ENCODE results near the gene STK31. TPM values are rescaled to one million over a fixed set of nuclear protein-coding genes. Genes with fewer than 3 reads are reported as not detected.
"Not testable (repeated sequence)": the region's sequence is repeated elsewhere in the genome, so short reads cannot be mapped to it uniquely, and the experiment has no call there.

Gene STK31
- total and polyA plus RNA-seq, 7 donors = 0.16 to 0.54 (median 0.23) TPM; not detected in 4

DNA sequence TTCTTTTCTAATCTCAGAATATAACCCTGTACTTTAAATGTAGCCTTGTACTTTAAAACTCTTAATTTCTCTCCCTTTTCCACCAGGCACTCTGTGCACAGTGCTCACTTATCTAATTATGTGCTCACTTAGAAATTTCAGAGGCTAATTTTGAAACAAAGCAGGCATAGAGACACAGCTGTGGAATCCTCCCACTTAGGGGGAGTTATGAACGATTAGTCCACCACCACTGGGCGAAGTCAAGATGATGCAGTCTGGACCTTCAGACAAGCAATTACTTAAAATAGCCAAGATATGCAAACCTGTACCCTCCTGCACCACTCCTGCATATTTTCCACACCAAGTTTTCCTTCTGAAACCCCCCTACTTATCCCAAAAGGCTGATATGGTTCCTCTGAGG lies 143.0 kb downstream of the STK31 start:
- H3K36me3 ChIP-seq = no peaks in the 10 kb centered on the region
- no peaks in the 10 kb centered on the region for H3K9me3 ChIP-seq
- WGBS, 2 donors = 76 to 89% methylated on average over 2 of the region's 2 CpGs
- no peak overlapping the region for H3K27ac ChIP-seq
- no peaks in the 10 kb centered on the region for H3K27me3 ChIP-seq
- intact Hi-C loops (cut with DNase I) = no loop called here
- no peak for DNase-seq
- no peak overlapping the region for H3K4me3 ChIP-seq
- H3K4me1 ChIP-seq = no peaks in the 10 kb centered on the region
- no peak for TF ChIP-seq POLR2A (IDR thresholded peaks at IDR 0.05)
- TF ChIP-seq POLR2AphosphoS5 (IDR thresholded peaks at IDR 0.05) = no peak
- TF ChIP-seq EP300 (IDR thresholded peaks at IDR 0.05) = no peak
- TF ChIP-seq, protein P1, sequence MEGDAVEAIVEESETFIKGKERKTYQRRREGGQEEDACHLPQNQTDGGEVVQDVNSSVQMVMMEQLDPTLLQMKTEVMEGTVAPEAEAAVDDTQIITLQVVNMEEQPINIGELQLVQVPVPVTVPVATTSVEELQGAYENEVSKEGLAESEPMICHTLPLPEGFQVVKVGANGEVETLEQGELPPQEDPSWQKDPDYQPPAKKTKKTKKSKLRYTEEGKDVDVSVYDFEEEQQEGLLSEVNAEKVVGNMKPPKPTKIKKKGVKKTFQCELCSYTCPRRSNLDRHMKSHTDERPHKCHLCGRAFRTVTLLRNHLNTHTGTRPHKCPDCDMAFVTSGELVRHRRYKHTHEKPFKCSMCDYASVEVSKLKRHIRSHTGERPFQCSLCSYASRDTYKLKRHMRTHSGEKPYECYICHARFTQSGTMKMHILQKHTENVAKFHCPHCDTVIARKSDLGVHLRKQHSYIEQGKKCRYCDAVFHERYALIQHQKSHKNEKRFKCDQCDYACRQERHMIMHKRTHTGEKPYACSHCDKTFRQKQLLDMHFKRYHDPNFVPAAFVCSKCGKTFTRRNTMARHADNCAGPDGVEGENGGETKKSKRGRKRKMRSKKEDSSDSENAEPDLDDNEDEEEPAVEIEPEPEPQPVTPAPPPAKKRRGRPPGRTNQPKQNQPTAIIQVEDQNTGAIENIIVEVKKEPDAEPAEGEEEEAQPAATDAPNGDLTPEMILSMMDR (IDR thresholded peaks at IDR 0.05) = no peak

DNA sequence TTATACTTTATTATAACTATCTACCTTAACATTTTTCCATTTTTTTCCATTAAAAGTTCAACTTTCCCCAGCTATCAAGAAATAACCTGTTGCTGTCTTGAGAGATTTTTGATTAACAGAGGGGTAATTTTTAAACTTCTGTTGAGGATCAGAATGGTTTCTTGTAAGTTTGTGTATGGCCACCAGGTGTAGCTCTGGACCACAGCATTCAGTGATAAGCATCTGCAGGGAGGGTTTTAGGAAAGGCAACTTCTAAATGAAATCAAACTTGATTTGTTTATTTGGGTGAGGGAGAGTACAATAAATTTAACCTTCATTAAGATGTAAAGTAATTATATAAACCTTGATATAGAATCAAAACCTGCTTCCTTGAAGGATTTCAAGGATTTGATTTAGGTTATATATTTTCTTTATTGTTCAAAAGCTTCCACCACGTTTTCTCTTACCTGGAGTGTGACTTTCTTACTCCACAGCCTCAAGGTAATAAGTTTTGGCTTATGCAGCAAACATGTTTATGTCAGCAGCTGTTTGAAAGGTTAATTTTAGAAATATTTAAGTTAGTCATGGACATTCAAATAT lies 153.3 kb downstream of the STK31 start:
- Histone ChIP-seq H3K27me3 (no peaks in the 10 kb centered on the region), H3K27ac (no peak overlapping the region), H3K4me1 (no peaks in the 10 kb centered on the region), H3K36me3 (no peaks in the 10 kb centered on the region), H3K9me3 (no peaks in the 10 kb centered on the region), H3K4me3 (no peak overlapping the region)
- DNase-seq = no peak
- TF ChIP-seq EP300 (IDR thresholded peaks at IDR 0.05) (no peak), POLR2AphosphoS5 (IDR thresholded peaks at IDR 0.05) (no peak)
- TF ChIP-seq, protein P1 (IDR thresholded peaks at IDR 0.05) = peak in 3 of 4 experiments; percentile 34 to 47 (median 40)
- 36 to 57% methylated on average over 1 of the region's 1 CpG for WGBS, 2 donors
- intact Hi-C loops (cut with DNase I) = loop anchor here (10.0 kb wide), 1 partner anchor 802 kb away; no protein-coding TSS in a partner anchor

DNA sequence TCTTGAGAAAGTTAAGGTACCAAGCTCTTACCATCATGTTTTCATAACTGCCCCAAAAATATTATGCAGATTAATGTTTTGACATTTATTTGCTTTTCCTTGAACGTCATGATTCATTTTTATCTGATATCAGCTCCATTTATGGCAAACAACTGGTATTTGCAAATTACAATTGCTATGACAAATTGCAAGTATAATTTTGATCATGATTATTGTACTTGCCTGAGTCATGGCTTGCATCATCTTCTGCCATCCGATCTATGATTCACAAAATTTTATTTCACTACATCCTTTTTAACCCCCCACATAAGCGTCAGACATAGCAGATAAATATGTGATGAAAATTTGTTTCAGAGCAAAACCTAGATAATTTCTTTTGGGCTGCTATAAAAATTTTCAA lies 155.0 kb downstream of the STK31 start:
- TF ChIP-seq EP300 (IDR thresholded peaks at IDR 0.05) (no peak), POLR2A (IDR thresholded peaks at IDR 0.05) (no peak), POLR2AphosphoS5 (IDR thresholded peaks at IDR 0.05) (no peak)
- TF ChIP-seq, protein P1 (IDR thresholded peaks at IDR 0.05) = no peak
- DNase-seq = no peak
- H3K27ac ChIP-seq = no peak overlapping the region
- H3K4me1 ChIP-seq = no peaks in the 10 kb centered on the region
- WGBS, 2 donors = 33 to 71% methylated on average over 3 of the region's 3 CpGs
- H3K9me3 ChIP-seq = no peaks in the 10 kb centered on the region
- H3K4me3 ChIP-seq = no peak overlapping the region
- no peaks in the 10 kb centered on the region for H3K27me3 ChIP-seq
- no peaks in the 10 kb centered on the region for H3K36me3 ChIP-seq
- intact Hi-C loops (cut with DNase I) = loop anchor here (10.0 kb wide), 1 partner anchor 800 kb away; no protein-coding TSS in a partner anchor

DNA sequence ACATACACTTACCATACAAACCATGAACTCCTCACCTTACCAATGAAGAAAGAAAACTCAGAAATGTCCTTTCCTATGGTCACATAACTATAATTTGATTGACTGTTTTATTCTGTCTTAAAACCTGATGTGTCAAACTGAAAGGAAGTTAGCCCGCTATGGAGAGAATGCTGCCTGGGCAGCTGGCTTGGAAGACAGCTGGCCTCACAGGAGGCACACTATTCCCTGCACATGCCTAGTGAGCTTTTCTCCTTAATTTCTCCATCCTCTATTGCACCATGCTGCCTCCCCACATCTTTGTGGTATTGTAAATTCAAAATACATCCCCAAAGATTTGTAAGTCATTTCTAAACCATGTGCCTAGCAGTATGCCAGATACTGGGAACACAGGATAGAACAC lies 163.3 kb downstream of the STK31 start:
- intact Hi-C loops (cut with DNase I) = no loop called here
- H3K27ac ChIP-seq = no peak overlapping the region
- WGBS, 2 donors = 70 to 79% methylated on average over 1 of the region's 1 CpG
- no peaks in the 10 kb centered on the region for H3K4me1 ChIP-seq
- no peak for DNase-seq
- no peak for TF ChIP-seq POLR2AphosphoS5 (IDR thresholded peaks at IDR 0.05)
- TF ChIP-seq, protein P1 (IDR thresholded peaks at IDR 0.05) = no peak
- TF ChIP-seq POLR2A (IDR thresholded peaks at IDR 0.05) = no peak
- no peak for TF ChIP-seq EP300 (IDR thresholded peaks at IDR 0.05)
- H3K27me3 ChIP-seq = no peaks in the 10 kb centered on the region
- H3K9me3 ChIP-seq = no peaks in the 10 kb centered on the region
- H3K4me3 ChIP-seq = no peak overlapping the region
- no peaks in the 10 kb centered on the region for H3K36me3 ChIP-seq

DNA sequence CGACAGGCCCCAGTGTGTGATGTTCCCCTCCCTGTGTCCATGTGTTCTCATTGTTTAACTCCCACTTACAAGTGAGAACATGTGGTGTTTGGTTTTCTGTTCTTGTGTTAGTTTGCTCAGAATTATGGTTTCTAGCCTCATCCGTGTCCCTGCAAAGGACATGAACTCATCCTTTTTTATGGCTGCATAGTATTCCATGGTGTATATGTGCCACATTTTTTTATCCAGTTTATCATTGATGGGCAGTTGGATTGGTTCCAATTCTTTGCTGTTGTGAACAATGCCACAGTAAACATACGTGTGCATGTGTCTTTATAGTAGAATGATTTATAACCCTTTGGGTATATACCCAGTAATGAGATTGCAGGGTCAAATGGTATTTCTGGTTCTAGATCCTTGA lies 166.5 kb downstream of the STK31 start:
- H3K27ac ChIP-seq; DNase-seq; H3K36me3 ChIP-seq; H3K9me3 ChIP-seq; intact Hi-C loops (cut with DNase I); H3K4me1 ChIP-seq; H3K4me3 ChIP-seq; H3K27me3 ChIP-seq: not testable (repeated sequence)
- 74 to 75% methylated on average over 3 of the region's 3 CpGs for WGBS, 2 donors

Other genes starting within 250 kb of the STK31 start
- 1 to 10 TPM in 3 of 4 donors, under 1 TPM in 1; under 0.01 to 1.9 (median 1.4) TPM for gene IGF2BP3, start 239.7 kb upstream of the STK31 start, total RNA-seq
- gene IGF2BP3, start 239.7 kb upstream of the STK31 start, polyA plus RNA-seq = 1 to 10 TPM in 1 of 3 donors, not detected in 2; 1.2 TPM
- gene TRA2A, start 178.2 kb upstream of the STK31 start, total RNA-seq = 10 to 100 TPM; 37.0 to 84.5 (median 42.2) TPM
- gene TRA2A, start 178.2 kb upstream of the STK31 start, polyA plus RNA-seq = 10 to 100 TPM; 34.2 to 57.7 (median 46.9) TPM
- 10 to 100 TPM; 11.1 to 25.0 (median 14.7) TPM for gene CCDC126, start 112.8 kb upstream of the STK31 start, total RNA-seq
- 1 to 10 TPM; 5.0 to 5.8 (median 5.4) TPM for gene CCDC126, start 112.8 kb upstream of the STK31 start, polyA plus RNA-seq
- gene FAM221A, start 30.0 kb upstream of the STK31 start, total RNA-seq = 10 to 100 TPM in 3 of 4 donors, 1 to 10 TPM in 1; 9.4 to 16.3 (median 11.3) TPM
- 1 to 10 TPM; 8.0 to 9.0 (median 8.6) TPM for gene FAM221A, start 30.0 kb upstream of the STK31 start, polyA plus RNA-seq